GM11168 (cell line): ENCODE data around the gene GTF2A2.
"Not testable (repeated sequence)": the region's sequence is repeated elsewhere in the genome, so short reads cannot be mapped to it uniquely, and the experiment has no call there.

Source experiments
- in situ Hi-C: fragments of 300-500 bp; cut with MboI; formaldehyde crosslinking; loops from one replicate; pipeline ENCODE4 v1.12.0; 2022; ENCODE audit warnings: low sequenced_read_pairs; ENCODE audit not compliant: unreplicated experiment

Gene GTF2A2, protein sequence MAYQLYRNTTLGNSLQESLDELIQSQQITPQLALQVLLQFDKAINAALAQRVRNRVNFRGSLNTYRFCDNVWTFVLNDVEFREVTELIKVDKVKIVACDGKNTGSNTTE

DNA sequence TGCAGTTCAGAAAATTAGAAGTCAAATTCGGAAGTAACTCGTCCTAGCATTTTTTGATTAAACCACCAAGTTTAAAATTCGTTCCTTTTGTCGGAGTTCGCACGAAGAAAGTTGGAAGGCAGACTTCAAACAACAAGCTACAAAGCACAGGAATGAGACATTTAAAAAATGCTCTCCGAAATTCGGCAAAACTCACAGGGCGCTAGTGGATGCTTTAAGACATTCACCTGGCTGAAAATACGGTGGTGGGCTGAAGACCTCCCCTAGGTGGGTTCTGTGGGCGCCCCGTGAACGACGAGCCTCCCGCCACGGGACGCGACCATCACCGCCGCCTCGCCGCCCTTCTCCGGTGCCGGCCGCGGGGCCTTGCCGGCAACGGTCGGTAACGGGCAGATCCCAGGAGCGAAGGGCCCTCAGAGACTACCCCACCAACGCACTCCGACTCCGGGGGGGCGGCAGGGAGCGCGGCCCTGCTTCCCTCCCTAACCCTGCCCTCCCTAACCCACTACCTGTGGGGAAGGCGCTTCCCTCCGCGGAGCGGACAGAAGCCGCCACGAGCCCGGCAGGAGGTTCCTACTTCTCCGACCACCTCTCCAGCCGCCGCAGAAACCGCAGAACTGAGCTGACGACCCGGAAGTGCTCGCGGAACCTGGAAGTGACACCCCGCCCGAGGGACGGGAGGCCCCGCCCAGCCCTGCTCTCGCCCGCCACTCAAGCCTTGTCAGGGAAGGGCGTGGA, at the start of gene GTF2A2:
Gene GTF2A2, minus strand, starts transcription at position 619 of the 738 bp plus-strand sequence. CDS start 5,238 bp downstream, outside the sequence.
- in situ Hi-C loops: no loop called here

DNA sequence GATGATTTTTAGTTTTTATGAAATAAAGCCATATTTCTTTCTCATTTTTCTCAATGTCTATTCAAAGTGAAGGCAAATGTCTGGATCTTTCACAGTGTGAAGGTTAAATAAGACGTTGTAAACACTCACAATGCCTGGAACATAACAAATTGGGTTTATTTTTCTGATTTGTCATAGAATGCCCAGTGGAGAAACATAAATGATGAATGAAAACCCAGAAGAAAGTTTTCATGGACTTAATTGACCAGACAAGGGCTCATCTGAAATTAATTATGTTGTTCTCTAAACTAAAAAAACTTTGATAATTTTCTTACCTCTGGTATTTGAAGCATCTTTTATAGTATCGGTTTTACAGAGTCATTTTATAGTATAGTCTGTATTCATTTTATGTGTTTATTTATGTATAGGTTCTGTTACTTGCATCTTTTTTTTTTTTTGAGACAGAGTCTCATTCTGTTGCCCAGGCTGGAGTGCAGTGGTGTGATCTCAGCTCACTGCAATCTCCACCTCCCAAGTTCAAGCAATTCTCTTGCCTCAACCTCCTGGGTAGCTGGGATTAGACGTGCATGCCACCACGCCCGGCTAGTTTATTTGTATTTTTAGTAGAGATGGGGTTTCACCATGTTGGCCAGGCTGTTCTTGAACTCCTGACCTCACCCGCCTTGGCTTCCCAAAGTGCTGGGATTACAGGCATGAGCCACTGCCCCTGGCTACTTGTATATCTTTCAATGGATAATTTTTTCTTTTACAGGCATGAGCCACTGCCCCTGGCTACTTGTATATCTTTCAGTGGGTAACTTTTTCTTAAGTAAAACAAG, 46.9 kb upstream of the GTF2A2 start:
- in situ Hi-C loops: no loop called here

DNA sequence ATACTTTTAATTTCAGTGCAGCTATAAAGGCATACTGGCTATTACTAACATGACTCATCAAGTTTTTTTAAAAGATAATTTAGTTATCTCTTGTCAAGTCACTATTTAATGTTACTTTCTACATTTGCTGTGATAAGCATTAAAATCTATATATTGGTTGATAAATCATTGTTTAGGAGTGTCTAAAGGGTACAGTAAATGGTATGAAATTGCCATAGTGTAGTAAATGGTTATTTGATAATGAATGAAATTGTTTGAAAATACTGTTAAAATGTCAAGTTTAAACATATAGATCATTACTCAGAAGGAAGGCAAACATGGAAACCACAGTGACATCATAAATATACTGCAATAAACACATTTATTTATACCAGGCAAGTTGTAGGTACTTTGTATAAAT, 45.0 kb upstream of the GTF2A2 start:
- in situ Hi-C loops: no loop called here

DNA sequence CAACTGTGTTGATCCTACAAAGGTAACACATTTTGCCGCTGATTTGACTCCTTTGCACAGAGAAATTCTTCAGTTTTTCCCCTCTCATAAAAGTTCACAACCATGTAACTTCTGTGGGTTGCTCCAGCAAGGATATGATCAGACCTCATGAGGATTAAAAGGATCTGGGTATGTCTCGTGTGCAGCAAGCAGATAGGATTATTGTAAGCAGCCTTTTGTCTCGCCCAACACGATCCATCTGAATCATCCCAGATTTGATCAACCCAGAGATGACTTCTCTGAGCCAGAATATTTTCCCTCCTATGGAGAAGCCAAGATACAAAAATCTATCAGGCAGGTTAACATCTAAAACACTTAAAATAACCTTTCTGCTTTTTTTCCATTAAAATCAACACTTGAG, 44.6 kb upstream of the GTF2A2 start:
- in situ Hi-C loops: no loop called here

DNA sequence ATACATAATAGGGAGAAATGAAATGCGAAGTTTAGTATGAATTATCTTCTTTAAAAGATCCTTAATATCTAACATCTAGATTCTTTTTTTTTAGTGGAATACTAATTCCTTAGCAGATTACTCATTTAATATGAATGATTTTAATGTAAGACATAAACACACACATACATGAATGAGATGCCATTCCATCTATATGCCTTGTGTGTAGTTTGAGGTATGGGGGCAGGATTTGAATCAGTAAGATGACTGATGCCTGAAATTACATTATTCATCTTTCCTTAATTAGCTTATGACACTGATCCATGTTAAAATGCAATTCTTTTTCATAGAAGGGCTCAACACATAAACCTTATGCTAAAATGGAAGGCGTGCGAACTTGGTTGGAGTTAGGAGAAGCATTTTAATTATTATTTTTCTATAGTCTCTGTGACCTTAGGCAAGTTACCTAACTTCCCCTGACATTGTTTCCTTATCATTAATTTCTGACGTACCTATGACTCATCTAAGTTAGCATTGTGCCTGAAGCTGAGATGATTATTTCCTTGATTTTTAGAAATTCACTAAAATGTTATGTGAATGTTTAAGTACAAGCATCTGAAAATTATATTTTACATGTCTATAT, 42.6 kb upstream of the GTF2A2 start:
- in situ Hi-C loops: no loop called here

DNA sequence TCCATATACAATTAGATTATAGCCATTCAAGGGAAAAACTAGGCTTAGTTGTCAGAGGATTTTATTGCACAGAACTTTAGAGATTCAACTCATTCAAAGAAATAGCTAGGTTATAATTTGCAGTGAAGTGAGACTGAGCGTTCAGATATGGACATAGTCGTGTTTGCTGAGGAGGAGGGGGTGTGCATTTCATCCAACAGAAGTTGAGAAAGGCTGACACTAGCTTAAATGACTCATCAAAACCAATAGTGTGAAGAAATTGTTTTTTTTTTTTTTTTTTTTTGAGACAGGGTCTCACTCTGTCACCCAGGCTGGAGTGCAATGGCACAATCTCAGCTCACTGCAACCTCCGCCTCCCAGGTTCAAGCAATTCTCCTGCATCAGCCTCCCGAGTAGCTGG, 40.8 kb upstream of the GTF2A2 start:
- in situ Hi-C loops: not testable (repeated sequence)

DNA sequence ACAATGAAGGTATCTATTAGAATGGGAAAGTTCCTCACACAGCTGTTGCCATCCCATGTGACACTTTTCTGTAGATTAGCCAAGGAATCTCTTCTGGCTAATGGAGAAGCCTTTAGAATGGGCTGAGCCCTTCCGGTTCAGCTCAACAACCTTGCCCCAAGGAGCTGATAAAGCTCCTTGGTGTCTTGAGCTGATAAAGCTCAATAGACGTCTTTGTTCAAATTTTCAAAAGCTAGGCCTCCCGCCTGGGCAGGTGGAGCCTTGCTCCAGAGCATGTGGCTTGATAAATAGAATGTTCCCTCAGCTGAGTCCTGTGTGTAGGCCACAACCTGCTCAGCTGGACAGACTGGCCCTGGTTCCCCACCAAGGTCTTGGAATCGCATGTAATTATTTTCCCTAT, 39.0 kb upstream of the GTF2A2 start:
- in situ Hi-C loops: no loop called here

DNA sequence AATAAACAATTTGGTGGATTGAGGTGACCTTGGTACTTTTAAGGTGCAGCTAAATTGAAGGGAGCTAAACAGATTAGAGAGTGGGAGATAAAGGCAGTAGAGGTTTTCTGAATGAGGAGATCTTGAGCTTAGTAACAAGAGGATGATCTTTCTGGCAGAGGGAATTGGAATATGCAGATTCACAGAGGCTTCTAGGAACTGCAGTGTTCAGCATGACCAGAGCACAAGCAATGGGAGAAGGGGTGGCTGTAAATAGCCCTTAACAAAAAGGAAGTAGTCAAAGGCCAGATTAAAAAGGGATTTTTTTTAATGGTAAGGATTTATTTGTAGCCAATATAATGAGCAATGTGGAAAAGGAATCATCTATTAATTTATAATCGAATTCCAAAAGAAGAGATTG, 37.5 kb upstream of the GTF2A2 start:
- in situ Hi-C loops: no loop called here

DNA sequence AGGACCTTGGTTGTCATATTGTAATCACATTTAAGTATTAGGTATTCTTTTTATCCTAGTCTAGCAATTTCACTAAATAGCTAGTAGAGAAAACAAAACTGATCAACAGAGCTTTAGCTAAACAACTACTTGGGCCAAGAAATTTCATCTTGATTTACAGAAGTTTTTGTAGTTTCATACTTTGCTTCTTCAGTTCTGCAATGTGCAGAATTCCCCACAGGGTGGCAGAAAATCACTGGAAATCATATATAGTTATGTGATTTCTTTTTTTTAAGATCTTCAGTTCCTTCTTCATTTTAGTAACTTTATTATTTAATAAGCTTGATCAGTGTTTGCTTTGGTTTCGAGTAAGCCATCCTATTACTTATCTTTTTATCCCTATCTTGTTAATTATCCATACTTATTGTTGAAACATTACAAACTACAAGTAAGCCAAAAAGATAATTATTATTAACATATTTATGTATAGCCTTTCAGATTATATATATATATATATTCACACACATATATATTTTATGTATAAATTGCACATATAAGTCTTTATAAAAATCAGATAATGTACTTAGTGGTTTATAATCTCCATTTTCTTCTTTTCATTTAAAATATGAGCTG, 34.0 kb upstream of the GTF2A2 start:
- in situ Hi-C loops: no loop called here

DNA sequence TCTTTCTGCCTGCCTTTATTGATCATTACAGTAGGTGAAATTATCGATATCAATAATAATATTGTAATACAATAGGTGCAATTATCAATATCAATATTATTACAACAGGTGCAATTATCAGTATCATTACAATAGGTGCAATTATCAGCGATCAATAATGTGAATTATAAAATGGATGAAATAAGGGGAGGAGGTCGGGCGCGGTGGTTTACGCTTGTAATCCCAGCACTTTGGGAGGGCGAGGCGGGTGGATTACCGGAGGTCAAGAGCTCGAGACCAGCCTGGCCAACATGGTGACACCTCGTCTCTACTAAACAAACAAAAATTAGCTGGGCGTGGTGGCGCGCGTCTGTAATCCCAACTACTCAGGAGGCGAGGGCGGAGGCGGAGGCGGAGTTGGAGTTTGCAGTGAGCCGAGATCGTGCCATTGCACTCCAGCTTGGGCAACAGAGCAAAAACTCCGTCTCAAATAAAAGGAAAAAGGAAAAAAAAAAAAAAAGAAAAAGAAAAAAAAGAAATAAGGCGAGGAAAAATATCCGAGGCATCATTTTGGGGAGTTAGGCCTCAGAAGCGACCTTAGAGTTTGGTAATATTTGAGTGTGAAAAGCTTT, 32.4 kb upstream of the GTF2A2 start:
- in situ Hi-C loops: no loop called here

DNA sequence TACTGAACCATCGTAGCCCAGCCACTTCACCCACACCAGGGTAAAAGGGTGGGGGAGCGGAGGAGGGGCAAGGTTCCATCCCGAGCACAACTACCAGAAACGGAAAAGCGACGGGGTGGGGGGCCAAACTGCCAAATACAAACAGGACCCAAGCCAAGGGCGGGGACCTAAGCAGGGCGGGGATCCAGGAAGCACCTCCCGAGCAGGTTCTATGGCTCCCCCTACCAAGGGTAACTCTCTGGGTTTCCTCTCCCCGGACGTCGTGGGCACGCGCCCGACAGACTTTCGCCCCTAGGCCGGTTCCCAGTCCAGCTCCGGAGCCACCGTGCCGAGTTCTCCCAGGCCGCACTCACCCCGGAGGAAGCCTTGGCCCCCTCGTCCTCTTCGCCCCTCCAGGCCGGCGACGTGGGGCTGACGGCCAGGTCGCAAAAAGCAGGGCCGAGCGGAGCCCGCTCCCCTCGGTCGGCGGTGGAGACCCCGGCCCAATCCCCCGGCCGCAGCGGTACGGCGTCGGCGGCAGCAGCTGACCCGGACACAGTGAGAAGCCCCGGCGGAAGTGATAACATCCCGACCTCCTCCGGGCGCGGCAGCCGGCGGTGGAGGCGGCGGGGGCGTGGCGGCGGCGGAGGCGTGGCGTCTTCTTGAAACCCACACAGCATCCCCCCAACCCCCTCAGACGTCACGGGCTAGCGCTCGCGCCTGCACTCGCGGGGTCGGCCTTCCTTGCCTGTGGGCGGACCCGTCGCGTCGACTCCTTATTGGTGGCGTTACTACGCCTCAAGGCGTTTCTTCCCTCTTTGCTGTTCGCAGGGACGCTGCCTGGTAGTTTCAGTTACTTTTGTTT, 31.7 kb upstream of the GTF2A2 start, which contains the start of gene BNIP2:
Gene BNIP2, minus strand, starts transcription at position 539 of the 844 bp plus-strand sequence. CDS start 6,863 bp downstream, outside the sequence.
- in situ Hi-C loops: no loop called here

DNA sequence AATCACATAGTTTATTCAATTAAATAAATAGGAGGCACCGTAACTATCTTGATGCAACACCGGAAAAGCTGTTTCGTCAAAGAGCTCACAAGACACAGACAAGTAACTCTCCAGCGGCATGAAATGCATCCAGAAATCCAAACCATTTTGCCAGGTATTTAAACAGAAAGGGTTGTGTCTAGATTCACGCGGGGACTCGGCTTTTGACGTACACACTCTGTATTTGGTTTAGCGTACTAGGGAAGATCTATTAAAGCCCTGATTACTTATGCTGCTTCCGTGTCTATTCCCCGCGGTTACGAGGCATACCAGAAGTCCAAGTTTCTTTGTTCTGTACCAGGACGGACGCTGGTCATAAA, 31.1 kb upstream of the GTF2A2 start:
- in situ Hi-C loops: no loop called here

DNA sequence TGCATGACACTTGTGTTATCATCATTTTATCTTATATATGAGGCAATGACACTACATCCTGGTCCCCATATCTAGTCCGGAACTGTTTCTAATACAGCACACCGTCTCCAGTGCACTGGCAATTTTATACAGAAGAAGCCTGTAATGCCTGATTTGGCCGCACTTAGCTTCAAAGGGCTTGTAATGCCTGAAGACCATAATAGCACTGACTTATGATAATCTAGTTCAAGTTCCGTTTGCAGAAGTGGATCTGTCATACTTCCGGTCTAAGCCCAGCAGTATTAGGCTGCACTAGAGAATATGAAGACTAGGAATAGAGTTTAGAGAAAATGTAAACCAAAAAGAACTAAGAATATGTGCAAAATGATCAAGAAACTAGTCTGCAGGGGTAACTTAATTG, 30.5 kb upstream of the GTF2A2 start:
- in situ Hi-C loops: no loop called here

DNA sequence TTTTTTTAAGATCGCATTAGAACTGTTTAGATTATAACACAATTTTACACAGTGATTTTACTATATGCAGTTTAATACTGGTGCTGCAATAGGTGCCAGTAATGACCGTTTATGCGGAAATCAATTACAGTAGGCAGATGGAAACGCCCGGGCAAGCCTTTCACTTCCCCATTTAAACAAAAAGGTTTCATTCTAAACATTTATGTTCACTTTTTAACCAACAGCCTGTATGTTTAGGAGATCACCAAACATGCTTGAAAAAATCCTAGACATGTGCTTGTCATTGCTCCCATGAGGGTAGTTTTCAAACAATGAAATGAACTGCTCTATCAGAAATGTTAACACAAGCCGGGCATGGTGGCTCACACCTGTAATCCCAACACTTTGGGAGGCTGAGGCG, 29.1 kb upstream of the GTF2A2 start:
- in situ Hi-C loops: no loop called here

DNA sequence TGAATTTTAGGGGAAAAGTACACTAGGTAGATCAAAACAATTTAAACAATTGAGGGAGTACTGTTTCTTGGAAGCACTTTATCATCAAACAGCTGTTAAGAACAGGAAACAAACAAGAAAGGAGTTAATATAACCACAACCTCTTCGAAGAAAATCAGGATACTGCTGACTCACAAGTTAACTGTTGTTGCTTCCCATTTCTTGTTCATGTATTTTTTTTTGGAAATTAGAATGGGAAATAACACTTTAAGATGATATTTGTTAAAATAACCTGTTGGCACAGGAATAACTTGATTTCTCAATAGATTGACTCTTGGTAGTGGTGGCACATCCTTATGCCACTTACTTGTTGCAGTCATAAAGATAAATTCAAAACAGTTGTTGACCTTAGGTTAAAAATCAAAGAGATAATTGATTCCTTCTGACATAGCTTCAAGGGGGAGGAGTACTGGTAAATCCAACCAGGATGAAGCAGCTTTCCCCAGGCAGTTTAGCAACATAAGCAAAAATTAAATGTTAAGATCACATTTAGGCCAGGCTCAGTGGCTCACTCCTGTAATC, 28.5 kb upstream of the GTF2A2 start:
- in situ Hi-C loops: no loop called here

DNA sequence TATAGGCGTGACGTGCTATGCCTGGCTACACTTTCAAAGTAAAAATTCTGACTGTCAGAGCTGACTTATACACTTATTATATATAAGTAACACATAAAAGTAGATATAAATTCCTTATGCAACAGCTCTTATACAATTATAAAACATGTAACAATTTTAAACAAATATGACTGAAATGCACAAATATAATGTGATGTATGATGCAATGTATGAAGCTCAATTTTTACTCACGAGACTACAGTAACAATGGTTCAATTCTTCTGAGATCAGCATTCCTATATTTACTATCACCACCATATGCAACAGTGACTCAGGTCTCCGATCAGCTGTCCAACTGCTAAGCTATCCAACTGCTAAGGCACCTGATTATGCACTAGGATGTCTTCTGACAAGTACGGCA, 23.6 kb upstream of the GTF2A2 start:
- in situ Hi-C loops: no loop called here

DNA sequence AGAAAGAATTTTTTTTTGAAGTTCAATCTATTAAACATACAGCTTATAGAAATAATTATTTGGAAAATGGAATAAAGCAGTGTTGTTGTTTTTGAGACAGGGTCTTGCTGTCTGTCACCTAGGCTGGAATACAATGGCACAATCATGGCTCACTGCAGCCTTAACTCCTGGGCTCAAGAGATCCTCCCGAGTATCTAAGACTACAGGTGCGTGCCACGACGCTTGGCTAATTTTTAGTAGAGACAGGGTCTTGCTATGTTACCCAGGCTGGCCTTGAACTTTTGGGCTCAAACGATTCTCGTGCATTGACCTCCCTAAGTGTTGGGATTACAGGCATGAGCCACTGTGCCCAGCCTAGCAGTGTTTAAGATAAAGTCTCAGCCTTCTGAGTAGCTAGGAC, 23.0 kb upstream of the GTF2A2 start:
- in situ Hi-C loops: no loop called here

DNA sequence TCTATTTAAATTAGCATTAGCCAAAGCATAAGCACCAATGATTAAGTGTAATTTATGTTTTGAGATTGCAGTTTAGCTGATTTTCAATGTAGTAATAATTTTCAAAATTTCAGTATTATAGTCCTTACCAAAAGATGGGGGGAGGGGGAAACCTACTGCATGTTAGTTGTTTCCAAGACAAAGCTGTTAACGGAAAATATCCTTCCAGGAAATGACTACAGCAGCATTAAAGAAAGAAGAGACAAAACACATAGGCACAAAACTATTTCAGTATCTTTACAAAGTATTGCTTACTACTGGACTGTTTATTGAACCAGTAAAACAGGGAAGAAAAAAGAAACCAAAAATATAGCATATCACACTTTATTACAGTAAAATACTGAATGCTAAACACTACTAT, 21.3 kb upstream of the GTF2A2 start:
- in situ Hi-C loops: no loop called here

DNA sequence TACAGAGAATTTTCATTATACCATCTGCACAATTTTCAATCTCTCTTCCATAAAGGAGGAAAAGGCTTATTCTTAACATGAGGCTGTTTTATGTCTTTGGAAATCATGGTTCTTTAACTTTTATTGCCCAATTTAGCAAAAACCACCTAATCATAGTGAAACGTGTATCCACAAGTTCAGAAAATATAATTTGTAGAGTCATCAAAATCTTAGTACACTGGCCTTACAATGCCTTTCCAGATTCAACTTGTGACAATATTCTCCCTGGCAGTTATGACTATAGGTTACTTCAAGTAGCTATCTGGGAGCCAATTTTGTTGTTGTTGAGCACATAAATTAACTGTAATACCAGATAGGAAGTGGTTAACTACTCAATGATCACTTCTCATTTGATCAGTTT, 20.9 kb upstream of the GTF2A2 start:
- in situ Hi-C loops: no loop called here
